ENCODE results near the gene MARCHF6.

- TF ChIP-seq ZNF384 (IDR thresholded peaks at IDR 0.05) (no peak), ARNT (IDR thresholded peaks at IDR 0.05) (no peak), NFRKB (IDR thresholded peaks at IDR 0.05) (no peak), FOXM1 (IDR thresholded peaks at IDR 0.05; ENCODE audit: borderline replicate concordance) (no peak), SUZ12 (IDR thresholded peaks at IDR 0.05) (no peak), TARDBP (IDR thresholded peaks at IDR 0.05) (no peak), FOXA1 (IDR thresholded peaks at IDR 0.05) (no peak), BHLHE40 (IDR thresholded peaks at IDR 0.05; ENCODE audit: borderline replicate concordance) (no peak), HDGF (IDR thresholded peaks at IDR 0.05; ENCODE audit: borderline replicate concordance) (no peak), FOXK2 (IDR thresholded peaks at IDR 0.05) (no peak), ELF4 (IDR thresholded peaks at IDR 0.05) (no peak)
These were observed 46.9 kb downstream of the MARCHF6 start for GRCh38 chr5:10400411-10400810.
